NCI-H128 (cell line): ENCODE measurements around the gene INCA1.

Experiments used
- DNase-seq: peaks from one replicate; lab custom pipeline; 2025; ENCODE audit not compliant: unreplicated experiment; lab: John Stamatoyannopoulos, UW

The INCA1 gene

GRCh38 chr17:4949321-4950074 is 47.8 kb downstream of the INCA1 start:
- DNase-seq, result no peak

DNA sequence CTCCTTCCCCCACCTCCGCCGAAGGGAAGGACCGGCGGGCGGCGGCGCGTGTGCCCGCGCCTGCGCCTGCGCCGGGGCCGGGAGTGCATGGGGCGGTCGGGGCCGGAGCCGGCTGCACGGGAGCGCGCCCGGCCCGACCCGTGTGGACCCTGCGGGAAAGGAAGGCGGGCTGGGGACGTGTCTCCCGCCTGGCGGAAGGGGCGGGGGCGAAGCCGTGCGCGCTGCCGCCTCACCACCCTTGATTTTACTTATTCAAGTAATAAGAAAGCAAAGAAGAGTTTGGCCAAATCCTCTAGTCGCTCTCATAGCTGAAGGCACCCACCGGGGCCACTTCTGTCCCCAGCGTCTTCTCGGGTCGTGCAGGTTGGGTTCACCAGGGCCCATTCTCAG is 48.4 kb downstream of the INCA1 start:
- no peak for DNase-seq

- peak; percentile 45 for DNase-seq
Observed at GRCh38 chr17:4948166-4948930, 49.0 kb downstream of the INCA1 start, which contains the start of gene PFN1. Gene PFN1 (minus strand): TSS chr17:4948530. CDS start chr17:4948394, 136 bp downstream.

GRCh38 chr17:4947411-4948165 is 49.7 kb downstream of the INCA1 start:
- no peak for DNase-seq

GRCh38 chr17:4947010-4947410 is 50.3 kb downstream of the INCA1 start:
- DNase-seq, result no peak

DNA sequence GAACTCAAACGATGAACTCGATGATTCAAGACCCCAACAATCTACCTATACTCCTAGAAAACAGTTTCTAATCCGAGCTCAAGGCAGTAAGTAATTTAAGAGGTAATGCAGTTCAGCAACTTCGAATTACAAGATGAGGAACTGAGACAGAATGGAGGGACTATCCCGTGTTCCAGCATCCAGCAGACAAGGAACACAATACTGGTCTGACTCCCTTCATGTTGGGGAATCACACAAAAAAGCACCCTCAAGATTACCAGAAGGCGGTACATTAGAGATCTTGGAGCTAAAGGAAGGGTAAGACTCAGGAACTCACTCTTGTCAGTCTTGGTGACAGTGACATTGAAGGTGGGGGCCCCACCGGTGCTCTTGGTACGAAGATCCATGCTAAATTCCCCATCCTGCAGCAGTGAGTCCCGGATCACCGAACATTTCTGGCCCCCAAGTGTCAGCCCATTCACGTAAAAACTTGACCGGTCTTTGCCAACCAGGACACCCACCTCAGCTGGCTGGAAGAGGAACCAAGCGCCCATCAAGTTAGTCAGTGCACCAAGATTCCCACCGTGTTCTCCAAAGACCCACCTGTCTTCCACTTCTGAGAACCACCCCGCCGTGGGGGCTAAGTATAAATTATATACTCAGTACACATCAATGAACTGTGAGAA is 50.9 kb downstream of the INCA1 start:
- no peak for DNase-seq

GRCh38 chr17:4945944-4946280 is 51.4 kb downstream of the INCA1 start:
- DNase-seq, result no peak

DNA sequence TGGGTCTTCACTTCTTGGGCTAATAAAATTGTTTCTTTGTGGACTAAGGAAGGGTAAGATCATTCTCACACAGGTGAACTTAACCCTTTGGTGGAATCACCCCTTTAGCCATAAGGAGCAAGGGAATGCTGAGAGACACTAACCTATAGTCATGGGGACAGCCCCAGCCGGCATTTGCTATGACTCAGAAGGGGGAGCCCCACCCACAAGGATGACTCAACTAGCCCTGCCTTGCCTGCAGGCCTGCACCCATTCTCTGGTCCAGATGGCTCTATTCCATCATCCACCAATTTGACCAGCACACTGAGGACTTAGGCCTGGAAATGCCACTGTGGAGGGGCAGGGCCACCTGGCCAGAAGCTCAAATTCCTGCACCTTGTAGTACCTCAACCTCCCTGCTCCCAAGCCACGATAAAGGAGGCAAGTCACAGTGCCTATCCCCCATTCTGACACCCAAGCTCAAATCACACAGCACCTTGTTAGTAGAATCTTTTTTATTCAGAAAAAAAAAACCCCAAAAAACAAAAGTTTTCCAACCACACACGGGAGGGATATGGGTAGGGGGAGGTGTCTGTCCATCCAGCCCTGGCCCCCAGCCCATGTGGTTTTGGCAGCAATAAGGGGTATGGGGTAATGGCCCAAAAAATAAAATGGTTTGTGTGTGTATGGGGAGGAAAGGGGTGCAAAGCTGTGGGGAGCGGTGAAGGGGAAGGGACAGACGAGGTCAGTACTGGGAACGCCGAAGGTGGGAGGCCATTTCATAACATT is 52.0 kb downstream of the INCA1 start:
- no peak for DNase-seq

- no peak for DNase-seq
Observed at GRCh38 chr17:4944554-4945175, 52.7 kb downstream of the INCA1 start.

GRCh38 chr17:4944163-4944553 is 53.2 kb downstream of the INCA1 start:
- no peak for DNase-seq

- DNase-seq, result no peak
Observed at GRCh38 chr17:4942760-4943508, 54.4 kb downstream of the INCA1 start.

GRCh38 chr17:4941319-4941610 is 56.1 kb downstream of the INCA1 start:
- DNase-seq, result no peak

DNA sequence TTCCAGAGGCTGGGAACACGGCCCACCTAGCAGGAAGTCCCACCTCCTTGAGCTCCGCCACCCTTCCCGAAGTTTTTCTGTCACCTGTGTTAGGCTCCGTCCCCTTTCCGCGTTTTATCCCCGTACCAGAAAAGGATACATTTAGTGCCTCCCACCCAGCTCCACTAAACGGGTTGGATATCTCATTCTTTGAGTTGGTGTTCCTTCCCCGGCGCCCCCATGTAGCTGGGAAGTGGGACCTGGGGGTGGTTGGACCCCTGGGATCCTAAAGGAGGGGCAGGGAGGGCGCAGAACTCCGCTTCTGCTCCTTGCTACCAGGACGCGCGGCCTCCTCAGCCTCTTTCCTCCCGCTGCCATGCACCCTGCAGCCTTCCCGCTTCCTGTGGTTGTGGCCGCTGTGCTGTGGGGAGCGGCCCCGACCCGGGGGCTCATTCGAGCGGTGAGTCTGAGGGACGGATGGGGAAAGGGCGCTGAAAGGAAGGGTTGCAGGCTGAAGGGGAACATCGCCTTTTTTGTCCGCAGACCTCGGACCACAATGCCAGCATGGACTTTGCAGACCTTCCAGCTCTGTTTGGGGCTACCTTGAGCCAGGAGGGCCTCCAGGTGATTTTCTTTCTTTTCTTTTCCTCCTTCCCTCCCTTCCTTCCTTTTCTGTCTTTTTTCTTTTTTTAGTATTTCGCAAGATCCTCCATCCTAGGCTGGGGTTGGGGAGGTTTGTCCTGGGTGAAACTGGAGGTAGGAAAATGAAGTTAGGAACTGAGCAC is 56.6 kb downstream of the INCA1 start:
- DNase-seq, result no peak

- peak; percentile 93 for DNase-seq
Observed at GRCh38 chr17:4939796-4940554, 57.3 kb downstream of the INCA1 start, which contains the start of the genes RNF167 and SLC25A11. Gene RNF167 (plus strand): TSS chr17:4940268. CDS start chr17:4940910, 642 bp downstream. Gene SLC25A11 (minus strand): TSS chr17:4940046. CDS start chr17:4939910, 136 bp downstream.

GRCh38 chr17:4939546-4939795 is 57.9 kb downstream of the INCA1 start:
- DNase-seq, result no peak

GRCh38 chr17:4938688-4939545 is 58.4 kb downstream of the INCA1 start:
- DNase-seq, result no peak
